GM12878 (cell line): ENCODE measurements around the gene UBE2F. TPM values are rescaled to one million over a fixed set of nuclear protein-coding genes. Genes with fewer than 3 reads are reported as not detected.
A peak's percentile ranks its signal among the peaks of the same experiment; 100 is the strongest.

Source experiments
- ATAC-seq: fragments of 200-7000 bp; cut with Tn5 transposase; 3 replicates; pipeline ENCODE4 v1.9.1; 2020; ENCODE audit warnings: mild to moderate bottlenecking, moderate library complexity
- BruUV-seq: library from RNA; stranded (reverse); fragments of 400-500 nt; replicated peaks from 2 replicates; lab custom pipeline; 2021; lab: Mats Ljungman, UMichigan
- CTCF ChIA-PET: fragments of 300-600 bp; sonication (Branson Sonifier 250); formaldehyde crosslinking; extraction: SDS; loops from one replicate; lab custom pipeline; 2021; ENCODE audit warnings: inconsistent platforms; lab: Yijun Ruan, JAX
- POLR2A ChIA-PET: fragments of 350-600 bp; formaldehyde crosslinking; extraction: SDS; loops from one replicate; lab custom pipeline; 2021; ENCODE audit warnings: inconsistent platforms; lab: Charles Lee
- RAD21 ChIA-PET: fragments of 300-600 bp; sonication (Branson Sonifier 250); formaldehyde crosslinking; loops from one replicate; lab custom pipeline; 2023; ENCODE audit warnings: antibody characterized with exemption; ENCODE audit not compliant: unreplicated experiment; lab: Charles Lee
- SMC1A ChIA-PET: fragments of 300-600 bp; sonication (Branson Sonifier 250); formaldehyde crosslinking; loops from one replicate; lab custom pipeline; 2023; ENCODE audit not compliant: unreplicated experiment, uncharacterized antibody; lab: Charles Lee
- DNase-seq: peaks from one replicate; pipeline ENCODE4 v3.0.0-alpha.2; 2011; ENCODE audit warnings: low read depth, low spot score
- FAIRE-seq: peaks from 3 replicates; lab custom pipeline; 2011; peaks lifted over from hg19 to GRCh38; lab: Jason Lieb, UNC
- H2AFZ ChIP-seq: 2 replicates; pipeline ENCODE4 v1.6.0; 2011; ENCODE audit warnings: low read depth, low read length, control low read depth; ENCODE audit not compliant: control insufficient read depth
- H3K27ac ChIP-seq: 2 replicates; pipeline ENCODE4 v1.5.1; 2011; ENCODE audit warnings: control low read depth; ENCODE audit not compliant: control insufficient read depth, insufficient read depth
- H3K27me3 ChIP-seq, 2 experiments: replicated peaks in 1 of 2; 2 replicates each; pipeline versions ENCODE4 v1.6.0 to v1.6.1; 2011; ENCODE audit warnings: low read length in 1 of 2; ENCODE audit not compliant: control insufficient read depth in 2 of 2, insufficient read depth in 2 of 2
- H3K36me3 ChIP-seq, 2 experiments: 2 replicates each; pipeline ENCODE4 v1.5.1; 2011; ENCODE audit warnings: low read length in 1 of 2; ENCODE audit not compliant: control insufficient read depth in 2 of 2, insufficient read depth in 2 of 2
- H3K4me1 ChIP-seq: 2 replicates; pipeline ENCODE4 v1.6.1; 2011; ENCODE audit warnings: mild to moderate bottlenecking, low read length, moderate library complexity, mixed read lengths; ENCODE audit not compliant: control insufficient read depth, insufficient read depth
- H3K4me2 ChIP-seq: 2 replicates; pipeline ENCODE4 v1.6.0; 2011; ENCODE audit warnings: control low read depth; ENCODE audit not compliant: control insufficient read depth, insufficient read depth
- H3K4me3 ChIP-seq: fragments of 200-600 bp; sonication (generic); 2 replicates; pipeline ENCODE4 v1.5.1; 2016
- H3K79me2 ChIP-seq: 2 replicates; pipeline ENCODE4 v1.6.0; 2011; ENCODE audit warnings: low read length; ENCODE audit not compliant: control insufficient read depth, insufficient read depth
- H3K9ac ChIP-seq: 2 replicates; pipeline ENCODE4 v1.8.0; 2011; ENCODE audit warnings: low read length, control low read depth, mixed read lengths; ENCODE audit not compliant: control insufficient read depth, insufficient read depth
- H3K9me3 ChIP-seq: replicated peaks from 3 replicates; pipeline ENCODE4 v1.5.1; 2011; ENCODE audit warnings: mild to moderate bottlenecking, low read length; ENCODE audit not compliant: control insufficient read depth, insufficient read depth
- H4K20me1 ChIP-seq: 2 replicates; pipeline ENCODE4 v1.6.0; 2011; ENCODE audit not compliant: control insufficient read depth, insufficient read depth
- BHLHE40 ChIP-seq, 2 experiments: fragments of 450-650 bp in 1 of 2; IDR thresholded peaks; 2 replicates each; pipeline ENCODE4 v1.6.1; 2011 to 2017; ENCODE audit warnings: low read depth in 2 of 2, borderline replicate concordance in 1 of 2, improper control_type of control experiment in 1 of 2, low read length in 1 of 2, mild to moderate bottlenecking in 1 of 2
- EED ChIP-seq: sonication (generic); IDR thresholded peaks from 2 replicates; pipeline ENCODE4 v1.6.1; 2016; ENCODE audit warnings: antibody characterized with exemption, low read depth
- HDGF ChIP-seq: fragments of 450-650 bp; IDR thresholded peaks from 2 replicates; pipeline ENCODE4 v1.6.1; 2016; ENCODE audit warnings: antibody characterized with exemption
- IKZF2 ChIP-seq, 2 experiments: fragments of 450-650 bp; IDR thresholded peaks; 2 replicates each; pipeline ENCODE4 v1.6.1; 2017; ENCODE audit warnings: mild to moderate bottlenecking in 2 of 2, moderate library complexity in 2 of 2
- MEF2B ChIP-seq: fragments of 450-650 bp; IDR thresholded peaks from 2 replicates; pipeline ENCODE4 v1.6.1; 2018; ENCODE audit warnings: mild to moderate bottlenecking, moderate library complexity; ENCODE audit not compliant: partially characterized antibody, poor library complexity, severe bottlenecking
- MXI1 ChIP-seq: fragments of 150-350 bp; IDR thresholded peaks from 2 replicates; pipeline ENCODE4 v1.6.1; 2011; ENCODE audit warnings: low read depth, mild to moderate bottlenecking, inconsistent platforms, low read length, improper control_type of control experiment
- MYC ChIP-seq: IDR thresholded peaks from 2 replicates; pipeline ENCODE4 v1.6.1; 2011; ENCODE audit warnings: mild to moderate bottlenecking, low read length, moderate library complexity, inconsistent platforms; ENCODE audit not compliant: insufficient read depth, insufficient replicate concordance, insufficient read length, severe bottlenecking
- PML ChIP-seq: IDR thresholded peaks from 2 replicates; pipeline ENCODE4 v1.6.1; 2012; ENCODE audit warnings: low read length, inconsistent platforms
- RAD21 ChIP-seq: IDR thresholded peaks from 2 replicates; pipeline ENCODE4 v1.6.1; 2011; ENCODE audit warnings: mild to moderate bottlenecking, low read depth, low read length, moderate library complexity; ENCODE audit not compliant: insufficient read depth
- RAD51 ChIP-seq: fragments of 450-650 bp; IDR thresholded peaks from 2 replicates; pipeline ENCODE4 v1.6.1; 2016; ENCODE audit warnings: moderate library complexity, mild to moderate bottlenecking, inconsistent platforms
- USF1 ChIP-seq: IDR thresholded peaks from 2 replicates; pipeline ENCODE4 v1.6.1; 2011; ENCODE audit warnings: borderline replicate concordance, low read depth, mild to moderate bottlenecking, moderate library complexity, mixed read lengths, low read length; ENCODE audit not compliant: insufficient read depth; ENCODE audit errors: extremely low read length
- ZSCAN29 ChIP-seq: fragments of 450-650 bp; IDR thresholded peaks from 2 replicates; pipeline ENCODE4 v1.6.1; 2017; ENCODE audit warnings: mild to moderate bottlenecking, moderate library complexity
- WGBS: methylation state at CpG from one replicate; pipeline ENCODE4 v1.1.6; 2016; ENCODE audit warnings: low lambda C conversion rate; ENCODE audit not compliant: insufficient replicate concordance, insufficient coverage; ENCODE audit errors: missing lambda C conversion rate; 5-methylcytosine and 5-hydroxymethylcytosine counted together
- in situ Hi-C: fragments of 300-500 bp; cut with MboI; formaldehyde crosslinking; loops from 9 replicates; pipeline ENCODE4 v1.14.3; 2018; ENCODE audit warnings: mixed read lengths
- intact Hi-C: fragments of 100-400 bp; cut with micrococcal nuclease; formaldehyde crosslinking; loops from one replicate; pipeline ENCODE4 v1.14.2; 2022; ENCODE audit not compliant: unreplicated experiment
- polyA plus RNA-seq, 11 experiments: library from polyadenylated mRNA; depleted of rRNA in 4 of 11; unstranded in 6 of 11; stranded (reverse) in 5 of 11; fragments of >200 nt; fragmentation: Nextera tagmentation in 4 of 11; fragmentation: Illumina TruSeq in 1 of 11; extraction: Ambion mirVana in 4 of 11; extraction: Trizol in 1 of 11; gene quantifications; 1 replicate in 1 of 11; 2 replicates in 10 of 11; pipeline versions ENCODE4 v1.2.1 to v1.2.3, GENCODE V29; 2011 to 2016; ENCODE audit warnings: inconsistent platforms in 2 of 11, missing spikeins in 2 of 11, low read depth in 1 of 11
- total RNA-seq, 4 experiments: library from RNA; depleted of rRNA in 3 of 4; stranded (reverse); fragments of >200 nt in 3 of 4; fragmentation: Illumina TruSeq in 1 of 4; extraction: Trizol in 1 of 4; gene quantifications; 2 replicates each; pipeline versions ENCODE4 v1.2.1 to v1.2.3, GENCODE V29; 2013 to 2021
- TF ChIP-seq, protein P1 (sequence below): IDR thresholded peaks from 2 replicates; pipeline ENCODE4 v1.6.1; 2012; ENCODE audit warnings: low read depth, low read length, improper control_type of control experiment

The UBE2F gene
- total and polyA plus RNA-seq, 10 of the 15 experiments (the other 5 are each of a cell fraction or from before 2014, with no cell fraction given), result 12.3 to 64.4 (median 31.5) TPM

DNA sequence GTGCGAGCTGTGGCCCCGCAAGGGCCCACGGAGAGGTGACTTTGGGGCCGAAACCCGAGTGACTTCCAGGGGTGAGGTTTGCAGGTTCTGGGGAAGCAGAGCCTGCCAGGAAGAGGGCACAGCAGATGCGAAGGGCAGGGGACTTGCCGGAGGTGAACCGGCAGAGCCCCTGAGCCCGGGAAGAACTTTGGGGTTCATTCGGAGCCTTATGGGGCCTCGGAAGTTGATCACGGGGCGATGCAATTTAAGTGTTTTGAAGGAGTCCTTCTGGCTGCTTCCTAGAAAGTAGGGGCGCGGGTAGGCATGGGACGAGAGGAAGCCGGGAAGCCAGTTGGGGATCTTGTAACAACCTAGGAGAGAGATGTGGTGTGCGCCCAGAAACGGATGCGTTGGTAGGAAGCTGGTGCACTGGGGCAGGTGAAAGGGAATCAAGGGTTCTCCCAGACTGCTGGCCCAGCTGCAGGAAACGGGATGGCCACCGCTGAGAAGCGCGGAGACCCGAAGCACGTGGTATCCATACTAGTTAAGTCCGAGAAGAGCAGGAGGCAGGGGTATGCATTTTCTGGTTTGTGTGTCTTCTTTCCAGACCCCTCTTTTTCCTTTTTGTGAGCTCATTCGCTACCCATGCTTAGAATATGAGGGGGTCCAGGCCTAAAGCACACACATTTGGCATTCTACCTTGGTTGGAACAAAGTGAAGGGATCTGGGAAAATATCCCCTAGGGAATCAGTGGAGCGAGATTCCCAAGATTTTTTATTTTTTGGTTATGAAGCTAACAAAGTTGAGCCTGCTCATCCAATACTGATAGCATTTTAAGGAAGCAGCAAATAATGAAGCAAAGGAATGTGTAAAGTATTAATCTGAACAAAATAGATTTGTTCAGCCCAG, 94.7 kb downstream of the UBE2F start:
- FAIRE-seq, result no peak
- ChIA-PET CTCF (interaction anchor here (0.6 to 1.2 kb wide), 7 partner anchors 11 to 138 kb away, joined by 3 to 5 read pairs (median 4); no protein-coding TSS in a partner anchor), SMC1A (interaction anchor here (0.7 to 4.4 kb wide), 7 partner anchors 12 to 134 kb away, joined by 3 to 15 read pairs (median 5); no protein-coding TSS in a partner anchor), RAD21 (interaction anchor here (0.8 to 2.0 kb wide), 13 partner anchors 8 to 141 kb away, joined by 3 to 10 read pairs (median 4); no protein-coding TSS in a partner anchor), POLR2A (interaction anchor here (0.5 to 1.5 kb wide), 10 partner anchors 8 to 584 kb away, joined by 3 to 13 read pairs (median 3); no protein-coding TSS in a partner anchor)
- Histone ChIP-seq H3K27ac (peak overlapping the region; percentile 64), H3K4me2 (peak overlapping the region; percentile 94), H3K36me3 (peaks cover 6 to 11% of the 10 kb centered on the region in 2 experiments; a peak in 3 of 4 replicates), H3K79me2 (peaks cover 32% of the 10 kb centered on the region), H4K20me1 (no peaks in the 10 kb centered on the region), H3K9me3 (no peaks in the 10 kb centered on the region; the same call in 2 of the 3 replicates), H3K4me1 (no peaks in the 10 kb centered on the region; the same call in none of the 2 replicates), H3K27me3 (no peaks in the 10 kb centered on the region), H2AFZ (peak overlapping the region; percentile 85), H3K4me3 (peak overlapping the region; percentile 96), H3K9ac (peak overlapping the region; percentile 85)
- ATAC-seq, result peak; percentile 25
- BruUV-seq, result TSS peak; percentile 63
- DNase-seq, result no peak
- 2% methylated on average over 29 of the region's 29 CpGs for WGBS
- peak; percentile 83 for TF ChIP-seq MYC
- peak; percentile 77 for TF ChIP-seq EED
- peak; percentile 68; the same call in 1 of the 2 replicates for TF ChIP-seq MXI1
- TF ChIP-seq, protein P1, sequence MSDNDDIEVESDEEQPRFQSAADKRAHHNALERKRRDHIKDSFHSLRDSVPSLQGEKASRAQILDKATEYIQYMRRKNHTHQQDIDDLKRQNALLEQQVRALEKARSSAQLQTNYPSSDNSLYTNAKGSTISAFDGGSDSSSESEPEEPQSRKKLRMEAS, result peak; percentile 53; the same call in 1 of the 2 replicates
- TF ChIP-seq IKZF2 (IDR thresholded peaks at IDR 0.05), result peak in 1 of 2 experiments; percentile 33; a peak in 3 of 4 replicates
- TF ChIP-seq MEF2B, result peak; percentile 56
- TF ChIP-seq RAD51, result peak; percentile 36; the same call in 1 of the 2 replicates
- TF ChIP-seq ZSCAN29, result no peak
- TF ChIP-seq RAD21, result no peak
- TF ChIP-seq PML, result peak; percentile 32; the same call in 1 of the 2 replicates
- no peak for TF ChIP-seq HDGF
- no peak for TF ChIP-seq BHLHE40 (IDR thresholded peaks at IDR 0.05; ENCODE audit: borderline replicate concordance in 1 of 2, low read depth in 2 of 2, low read length in 1 of 2)
- peak; percentile 20 for TF ChIP-seq USF1
- in situ Hi-C loops, result no loop called here
- intact Hi-C loops, result loop anchor here (5.0 to 10.0 kb wide), 3 partner anchors 46 to 367 kb away; partner anchors contain the start of gene UBE2F
